Esophagus (tissue), 2 donors: ENCODE measurements around the gene ITIH6. TPM values are rescaled to one million over a fixed set of nuclear protein-coding genes. Genes with fewer than 3 reads are reported as not detected.
"Not testable (repeated sequence)": the region's sequence is repeated elsewhere in the genome, so short reads cannot be mapped to it uniquely, and the experiment has no call there.

ENCODE experiments used
- H3K27ac ChIP-seq, 2 donors: one replicate each; pipeline ENCODE4 v1.5.1; 2013; ENCODE audit warnings: low read depth in 2 of 2, mild to moderate bottlenecking in 2 of 2, inconsistent platforms in 1 of 2, low read length in 1 of 2, moderate library complexity in 1 of 2
- H3K27me3 ChIP-seq, 2 donors: one replicate each; pipeline ENCODE4 v1.6.1; 2013; ENCODE audit warnings: low read length in 2 of 2, control low read depth in 1 of 2, mild to moderate bottlenecking in 1 of 2; ENCODE audit not compliant: insufficient read depth in 2 of 2, control insufficient read depth in 1 of 2
- H3K36me3 ChIP-seq, 2 donors: one replicate each; pipeline ENCODE4 v1.6.1; 2013; ENCODE audit warnings: low read length in 1 of 2; ENCODE audit not compliant: control insufficient read depth in 2 of 2, insufficient read depth in 2 of 2
- H3K4me1 ChIP-seq, 2 donors: one replicate each; pipeline ENCODE4 v1.6.1; 2013; ENCODE audit warnings: low read length in 1 of 2; ENCODE audit not compliant: control insufficient read depth in 2 of 2, insufficient read depth in 2 of 2
- H3K4me3 ChIP-seq, 2 donors: one replicate each; pipeline ENCODE4 v1.5.1; 2013; ENCODE audit warnings: low read length in 2 of 2, mild to moderate bottlenecking in 2 of 2, low read depth in 1 of 2, moderate library complexity in 1 of 2
- H3K9me3 ChIP-seq, 2 donors: one replicate each; pipeline ENCODE4 v1.6.1; 2013; ENCODE audit warnings: mild to moderate bottlenecking in 2 of 2, low read depth in 1 of 2, low read length in 1 of 2, moderate library complexity in 1 of 2; ENCODE audit not compliant: control insufficient read depth in 2 of 2, insufficient read depth in 1 of 2
- WGBS, 2 donors: extraction: QIAGEN DNeasy Blood & Tissue Kit; methylation state at CpG; one replicate each; pipeline ENCODE4 v1.1.7; 2013; 5-methylcytosine and 5-hydroxymethylcytosine counted together
- polyA plus RNA-seq, 2 donors: library from polyadenylated mRNA; stranded (reverse); fragments of 200-250 nt; gene quantifications; one replicate each; pipeline ENCODE4 v1.2.3, GENCODE V29; 2013
- donor health status: healthy with polysubstance abuse.
- donor health status: Bipolar disorder and iron deficiency.

Gene ITIH6
- polyA plus RNA-seq, 2 donors, result not detected

DNA sequence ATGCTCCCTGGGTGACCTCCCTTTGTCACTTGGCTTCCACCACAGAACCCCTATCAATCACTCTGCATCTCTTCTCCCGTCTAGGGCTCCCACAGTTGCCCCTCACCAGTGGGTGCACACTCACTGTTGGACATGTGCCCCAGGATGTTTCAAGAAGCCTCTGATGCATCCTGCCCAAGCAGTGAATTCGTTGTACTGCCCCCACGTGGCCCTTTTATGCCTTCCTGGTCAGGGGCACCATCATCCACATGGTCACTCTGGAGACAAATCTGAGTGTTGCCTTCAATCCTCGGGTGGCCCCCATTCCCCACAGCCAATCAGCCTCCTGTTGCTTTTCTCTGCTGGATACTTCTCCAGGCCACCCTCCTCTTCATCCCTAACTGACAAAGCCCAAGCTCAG, 12.2 kb downstream of the ITIH6 start:
- Histone ChIP-seq H3K9me3 (no peaks in the 10 kb centered on the region), H3K27ac (no peak overlapping the region), H3K4me1 (no peaks in the 10 kb centered on the region), H3K27me3 (no peaks in the 10 kb centered on the region), H3K4me3 (no peak overlapping the region), H3K36me3 (no peaks in the 10 kb centered on the region)
- 41 to 46% methylated on average over 4 of the region's 4 CpGs for whole genome bisulfite sequencing, 2 donors

DNA sequence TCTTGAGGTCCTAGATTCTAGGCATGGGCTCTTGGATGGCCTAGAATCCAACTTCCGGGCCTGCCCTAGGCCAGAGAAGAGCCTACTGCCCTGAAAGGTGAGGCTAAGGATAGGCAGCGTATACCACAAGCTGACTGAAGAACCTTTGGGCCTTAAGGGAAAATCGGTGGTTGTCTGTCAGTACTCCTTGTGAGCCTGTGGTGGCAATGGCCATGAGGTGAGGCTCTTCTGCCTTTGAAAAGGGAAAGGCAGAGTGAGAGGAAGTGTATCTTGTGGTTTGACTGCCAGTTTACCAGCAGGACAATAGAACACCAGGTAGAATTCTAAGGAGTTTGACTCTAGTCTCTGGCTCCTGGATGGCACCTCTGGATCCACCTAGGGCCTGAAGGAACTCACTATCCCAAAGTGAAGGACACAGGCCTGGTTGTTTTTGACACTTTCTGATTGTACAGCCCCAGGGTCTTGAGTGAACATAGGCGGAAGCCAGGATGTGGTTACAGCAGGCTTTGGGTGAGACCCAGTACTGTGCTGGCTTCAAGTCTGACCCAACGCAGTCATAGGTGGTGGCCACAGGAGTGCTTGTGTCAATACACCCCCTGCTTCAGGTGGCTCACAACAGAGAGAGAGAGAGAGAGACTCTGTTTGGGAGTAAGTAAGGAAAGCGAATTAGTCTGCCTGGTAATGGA, 20.9 kb downstream of the ITIH6 start:
- 74 to 77% methylated on average over 6 of the region's 6 CpGs for WGBS, 2 donors
- Histone ChIP-seq H3K4me1 (no peaks in the 10 kb centered on the region), H3K4me3 (no peak overlapping the region), H3K36me3 (no peaks in the 10 kb centered on the region), H3K27ac (no peak overlapping the region), H3K27me3 (peaks cover 0 to 4% of the 10 kb centered on the region in 2 donors), H3K9me3 (no peaks in the 10 kb centered on the region)

DNA sequence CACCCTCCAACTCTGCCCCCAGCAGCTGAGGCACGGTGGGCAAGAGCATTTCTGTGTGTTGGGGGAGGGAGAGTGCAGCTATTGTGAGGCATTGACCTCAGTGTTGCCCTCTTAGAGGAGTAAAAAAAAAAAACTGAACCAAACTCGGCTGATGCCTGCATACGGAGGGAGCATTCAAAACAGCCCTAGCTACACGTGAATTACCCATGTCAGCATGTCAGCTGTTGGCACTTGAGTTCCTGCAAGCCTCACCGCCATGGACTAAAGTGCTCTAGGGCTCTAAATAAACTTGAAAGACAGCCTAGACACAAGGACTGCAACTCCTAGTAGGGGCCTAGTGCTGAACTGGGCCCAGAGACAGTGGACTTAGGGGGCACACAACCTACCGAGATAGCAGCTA, 22.0 kb downstream of the ITIH6 start:
- H3K4me3 ChIP-seq, result no peak overlapping the region
- 81 to 85% methylated on average over 6 of the region's 6 CpGs for WGBS, 2 donors
- H3K36me3 ChIP-seq, result no peaks in the 10 kb centered on the region
- H3K27ac ChIP-seq, result no peak overlapping the region
- H3K9me3 ChIP-seq, result no peaks in the 10 kb centered on the region
- H3K27me3 ChIP-seq, result peaks cover 0 to 4% of the 10 kb centered on the region in 2 donors
- no peaks in the 10 kb centered on the region for H3K4me1 ChIP-seq

DNA sequence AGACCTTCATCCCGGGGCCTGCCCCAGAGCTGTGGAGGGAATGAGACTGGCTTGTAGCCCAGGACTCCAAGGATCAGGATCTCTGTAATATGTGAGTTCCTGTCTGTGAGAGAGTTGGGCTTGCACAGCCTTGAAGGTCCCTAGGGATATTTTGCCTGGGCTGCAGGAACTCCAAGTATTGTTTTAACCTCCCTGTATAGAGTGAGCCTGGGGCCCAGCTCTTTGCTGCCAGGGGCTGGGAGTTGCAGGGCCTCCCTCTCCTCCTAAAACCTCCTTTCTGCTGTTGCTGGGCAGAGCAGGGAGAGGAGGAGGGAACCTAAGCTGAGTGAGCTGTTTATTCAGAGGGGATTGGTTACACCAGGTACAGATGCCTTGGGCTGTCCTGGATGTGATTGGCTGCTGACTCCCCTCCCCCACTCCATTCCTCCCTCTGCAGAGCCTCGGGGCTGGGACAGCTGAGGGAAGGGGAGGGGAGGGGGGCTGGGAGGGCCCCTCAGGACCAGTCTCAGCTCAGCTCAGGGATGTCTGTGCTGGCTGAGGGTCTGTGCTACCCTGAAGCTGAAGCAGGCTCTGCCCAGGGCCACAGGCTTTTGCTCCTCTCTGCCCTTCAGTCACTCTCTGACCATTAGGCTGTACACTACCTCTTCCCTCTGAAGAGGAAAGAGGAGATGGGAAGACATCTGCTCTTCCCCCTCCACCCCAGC, 23.5 kb downstream of the ITIH6 start:
- not testable (repeated sequence) for H3K9me3 ChIP-seq, H3K4me1 ChIP-seq, H3K4me3 ChIP-seq, H3K27ac ChIP-seq, H3K36me3 ChIP-seq, H3K27me3 ChIP-seq
- 19 to 52% methylated on average over 1 to 2 of the region's 2 CpGs for WGBS, 2 donors

GRCh38 chrX:54758114-54759055, 39.7 kb downstream of the ITIH6 start:
- Histone ChIP-seq H3K4me3 (no peak overlapping the region), H3K27me3 (no peaks in the 10 kb centered on the region), H3K9me3 (no peaks in the 10 kb centered on the region), H3K4me1 (no peaks in the 10 kb centered on the region), H3K27ac (no peak overlapping the region), H3K36me3 (no peaks in the 10 kb centered on the region)
- WGBS, 2 donors, result 75 to 89% methylated on average over 21 of the region's 21 CpGs

DNA sequence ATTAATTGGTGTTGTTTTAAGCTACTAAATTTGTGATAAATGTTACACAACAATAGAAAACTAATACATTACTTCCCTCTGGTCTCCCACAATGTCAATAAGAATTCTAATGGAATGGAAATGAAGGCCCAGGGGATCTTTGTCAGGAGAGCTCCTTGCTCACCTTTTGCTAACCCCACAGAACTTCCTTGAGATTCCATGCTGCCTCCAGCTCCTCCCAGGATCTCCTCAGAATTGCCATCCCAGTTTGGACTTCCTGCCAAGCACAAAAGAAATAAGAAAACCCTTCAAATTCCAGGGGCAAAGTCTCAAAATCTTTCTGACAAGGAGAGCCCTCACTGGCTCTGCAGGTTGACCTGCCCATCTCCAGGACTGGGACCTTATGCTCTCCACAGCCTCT, 43.2 kb downstream of the ITIH6 start:
- no peak overlapping the region for H3K4me3 ChIP-seq
- no peaks in the 10 kb centered on the region for H3K27me3 ChIP-seq
- H3K4me1 ChIP-seq, result no peaks in the 10 kb centered on the region
- no peak overlapping the region for H3K27ac ChIP-seq
- H3K36me3 ChIP-seq, result no peaks in the 10 kb centered on the region
- H3K9me3 ChIP-seq, result no peaks in the 10 kb centered on the region

- Histone ChIP-seq H3K27ac (no peak overlapping the region), H3K27me3 (no peaks in the 10 kb centered on the region), H3K9me3 (no peaks in the 10 kb centered on the region), H3K4me3 (no peak overlapping the region), H3K36me3 (no peaks in the 10 kb centered on the region), H3K4me1 (no peaks in the 10 kb centered on the region)
- 68 to 71% methylated on average over 1 of the region's 1 CpG for WGBS, 2 donors
These were observed 49.4 kb downstream of the ITIH6 start for GRCh38 chrX:54748626-54749025.

DNA sequence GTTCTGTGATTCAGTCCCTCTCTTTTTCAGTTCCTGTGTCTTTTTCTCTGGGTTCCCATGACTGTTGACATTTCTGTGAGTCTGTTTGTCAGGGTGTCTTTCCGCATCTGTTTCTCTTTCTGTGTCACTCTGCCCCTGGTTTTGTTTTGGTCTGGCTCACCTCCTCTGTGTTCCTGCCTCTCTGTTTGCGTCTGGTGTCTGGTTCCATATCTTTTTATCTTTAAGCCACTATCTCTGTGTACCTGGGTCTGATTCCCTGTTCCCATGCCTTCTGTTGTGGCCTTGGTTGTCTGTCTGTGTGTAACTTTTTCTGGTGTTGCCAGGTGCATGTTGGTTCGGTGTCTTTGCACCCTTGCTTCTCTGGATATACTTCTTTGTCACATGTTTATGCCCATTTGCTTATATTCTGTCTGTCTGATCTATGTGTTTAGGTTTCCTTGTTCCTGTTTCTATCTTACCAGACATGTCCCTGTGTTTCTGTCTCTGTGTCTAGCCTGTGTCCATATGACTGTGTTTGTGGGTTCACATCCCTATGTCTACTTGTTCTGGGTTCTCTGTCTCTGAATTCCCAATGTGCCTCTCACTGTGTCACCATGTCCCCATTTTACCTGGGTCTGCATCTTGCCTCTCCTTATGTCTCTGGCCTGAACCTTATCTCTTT, 50.2 kb downstream of the ITIH6 start:
- H3K27ac ChIP-seq, result no peak overlapping the region
- 55 to 72% methylated on average over 3 of the region's 3 CpGs for WGBS, 2 donors
- H3K27me3 ChIP-seq, result no peaks in the 10 kb centered on the region
- H3K9me3 ChIP-seq, result no peaks in the 10 kb centered on the region
- no peak overlapping the region for H3K4me3 ChIP-seq
- no peaks in the 10 kb centered on the region for H3K4me1 ChIP-seq
- H3K36me3 ChIP-seq, result no peaks in the 10 kb centered on the region

DNA sequence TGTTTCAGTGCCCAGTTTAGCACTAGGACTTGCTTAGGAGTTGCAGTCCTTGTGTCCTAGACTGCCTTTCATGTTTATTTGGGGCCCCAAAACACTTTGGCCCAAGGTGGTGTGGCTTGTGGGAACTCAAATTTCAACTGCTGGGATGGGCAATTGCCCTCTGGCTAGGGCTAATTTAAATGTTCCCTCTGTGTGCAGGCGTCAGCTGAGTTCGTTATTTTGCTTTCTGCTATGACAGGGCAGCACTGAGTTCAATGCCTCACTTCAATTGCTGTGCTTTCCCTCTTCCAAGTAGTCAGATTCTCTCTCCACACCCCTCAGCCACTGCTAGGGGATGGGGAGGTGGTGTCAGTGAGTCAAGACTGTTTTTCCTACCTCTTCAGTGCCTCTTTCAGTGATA, 51.1 kb downstream of the ITIH6 start:
- 48 to 68% methylated on average over 2 of the region's 2 CpGs for WGBS, 2 donors
- Histone ChIP-seq H3K4me3 (no peak overlapping the region), H3K36me3 (no peaks in the 10 kb centered on the region), H3K27me3 (no peaks in the 10 kb centered on the region), H3K9me3 (no peaks in the 10 kb centered on the region), H3K27ac (no peak overlapping the region), H3K4me1 (no peaks in the 10 kb centered on the region)
